BLaER1 treated with 17β-estradiol and CSF1 and Interleukin-3, amounts not matched to agents 10 nM and 100 nM (cell line): ENCODE results near the gene MMP1.
A peak's percentile ranks its signal among the peaks of the same experiment; 100 is the strongest.
"Not testable (repeated sequence)": the region's sequence is repeated elsewhere in the genome, so short reads cannot be mapped to it uniquely, and the experiment has no call there.

ENCODE experiments used
- H3K27ac ChIP-seq, 11 experiments: shearing (Covaris generic); formaldehyde crosslinking; 2 replicates each; pipeline ENCODE4 v1.8.1; 2022
- H3K27me3 ChIP-seq, 11 experiments: shearing (Covaris generic); formaldehyde crosslinking; 2 replicates each; pipeline ENCODE4 v1.8.1; 2022
- H3K36me3 ChIP-seq, 11 experiments: shearing (Covaris generic); formaldehyde crosslinking; 2 replicates each; pipeline ENCODE4 v1.8.1; 2022
- H3K4me1 ChIP-seq, 10 experiments: shearing (Covaris generic); formaldehyde crosslinking; 2 replicates each; pipeline ENCODE4 v1.8.1; 2022
- H3K4me2 ChIP-seq, 11 experiments: shearing (Covaris generic); formaldehyde crosslinking; 2 replicates each; pipeline ENCODE4 v1.8.1; 2022
- H3K4me3 ChIP-seq, 10 experiments: shearing (Covaris generic); formaldehyde crosslinking; 2 replicates each; pipeline ENCODE4 v1.8.1; 2022
- H3K9ac ChIP-seq, 11 experiments: shearing (Covaris generic); formaldehyde crosslinking; 2 replicates each; pipeline ENCODE4 v1.8.1; 2022
- H3K9me3 ChIP-seq, 11 experiments: shearing (Covaris generic); formaldehyde crosslinking; replicated peaks in 1 of 11; 2 replicates each; pipeline ENCODE4 v1.8.1; 2022
- H4K20me1 ChIP-seq, 11 experiments: shearing (Covaris generic); formaldehyde crosslinking; 2 replicates each; pipeline ENCODE4 v1.8.1; 2022
- Cebpa-rat ChIP-seq, 11 experiments: shearing (Covaris generic); IDR thresholded peaks; 2 replicates each; pipeline ENCODE4 v1.8.1; 2022

MMP1 gene

DNA sequence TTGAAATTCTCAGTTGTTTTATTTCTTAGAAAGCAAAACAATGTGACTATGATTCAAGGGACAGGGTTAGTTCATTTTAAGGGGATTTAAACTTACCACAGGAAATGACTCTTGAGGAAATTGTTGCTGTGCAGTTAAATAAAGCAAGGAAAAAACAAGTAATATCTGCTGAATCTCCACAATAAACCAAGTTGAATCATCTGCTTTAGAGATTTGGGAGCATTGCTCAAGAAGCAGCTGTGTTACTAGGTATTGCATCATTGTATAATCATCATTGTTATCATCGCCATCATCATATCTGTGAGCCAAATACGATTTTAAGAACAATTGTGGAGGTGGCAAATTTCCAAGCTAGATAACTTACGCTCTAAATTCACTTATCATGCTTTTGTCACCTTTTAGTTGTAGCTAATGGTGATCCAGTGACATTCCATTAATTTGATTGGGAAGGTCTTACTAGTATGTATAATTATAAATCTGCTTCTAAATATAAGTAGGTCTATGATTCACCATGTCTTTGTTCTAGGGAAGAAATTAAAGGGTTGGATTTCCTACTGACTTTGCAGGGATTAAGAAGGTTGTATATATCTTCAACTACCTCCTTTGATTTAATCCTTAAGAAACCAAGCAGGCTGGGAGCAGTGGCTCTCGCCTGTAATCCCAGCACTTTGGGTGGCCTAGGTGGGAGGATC is 37.5 kb downstream of the MMP1 start:
- H3K9me3 ChIP-seq = peaks cover 0 to 5% (median 0%) of the 10 kb centered on the region in 11 experiments; a peak in 1 of 22 replicates
- no peak overlapping the region for H3K4me3 ChIP-seq
- H3K4me1 ChIP-seq = peaks cover 9 to 91% (median 53%) of the 10 kb centered on the region in 10 experiments; a peak in 19 of 20 replicates
- H3K36me3 ChIP-seq = no peaks in the 10 kb centered on the region
- peak overlapping the region in 3 of 11 experiments; percentile 40 to 70 (median 58); a peak in 7 of 22 replicates for H3K9ac ChIP-seq
- H3K27ac ChIP-seq = peak overlapping the region in 10 of 11 experiments; percentile 10 to 94 (median 65); a peak in 18 of 22 replicates
- TF ChIP-seq Cebpa-rat (IDR thresholded peaks at IDR 0.05) = peak in 6 of 11 experiments; percentile 22 to 95 (median 82); a peak in 10 of 22 replicates
- H3K27me3 ChIP-seq = peaks cover 0 to 4% (median 0%) of the 10 kb centered on the region in 11 experiments; a peak in 1 of 22 replicates
- H4K20me1 ChIP-seq = peaks cover 0 to 3% (median 0%) of the 10 kb centered on the region in 11 experiments; a peak in 1 of 22 replicates
- peak overlapping the region in 7 of 11 experiments; percentile 31 to 82 (median 72); a peak in 12 of 22 replicates for H3K4me2 ChIP-seq

- Histone ChIP-seq H4K20me1 (peaks cover 0 to 3% (median 0%) of the 10 kb centered on the region in 11 experiments; a peak in 1 of 22 replicates), H3K9ac (peak overlapping the region in 5 of 11 experiments; percentile 40 to 79 (median 66); a peak in 8 of 22 replicates), H3K27ac (peak overlapping the region in 9 of 11 experiments; percentile 26 to 94 (median 64); a peak in 16 of 22 replicates), H3K4me1 (peaks cover 9 to 67% (median 51%) of the 10 kb centered on the region in 10 experiments; a peak in 19 of 20 replicates), H3K4me3 (no peak overlapping the region), H3K36me3 (no peaks in the 10 kb centered on the region), H3K4me2 (peak overlapping the region; percentile 17 to 82 (median 65); a peak in 20 of 22 replicates), H3K27me3 (peaks cover 0 to 16% (median 0%) of the 10 kb centered on the region in 11 experiments; a peak in 1 of 22 replicates), H3K9me3 (peaks cover 0 to 5% (median 0%) of the 10 kb centered on the region in 11 experiments; a peak in 1 of 22 replicates)
- peak in 8 of 11 experiments; percentile 16 to 84 (median 54); a peak in 11 of 22 replicates for TF ChIP-seq Cebpa-rat (IDR thresholded peaks at IDR 0.05)
Observed at GRCh38 chr11:102757823-102758549, 40.0 kb downstream of the MMP1 start.

DNA sequence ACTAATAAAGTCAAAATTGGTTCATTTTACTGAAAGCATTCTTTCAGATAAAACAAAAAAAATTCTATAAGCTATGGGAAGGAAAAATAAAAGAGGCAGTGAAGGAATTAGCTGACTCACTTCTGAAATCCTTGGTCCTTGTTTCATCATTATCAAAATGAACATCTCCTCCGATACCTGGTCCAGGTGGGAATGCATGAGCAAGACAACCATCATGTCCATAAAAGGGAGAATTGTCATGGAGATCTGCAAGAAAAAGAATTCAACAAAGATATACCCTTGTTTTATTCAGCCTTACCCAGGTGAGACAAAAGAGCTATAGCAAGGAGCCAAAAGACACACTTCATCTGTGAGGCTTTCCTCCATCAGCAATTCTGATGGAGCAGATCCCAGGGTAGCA is 44.7 kb downstream of the MMP1 start:
- no peaks in the 10 kb centered on the region for H3K36me3 ChIP-seq
- H3K9ac ChIP-seq = no peak overlapping the region
- no peak overlapping the region for H3K27ac ChIP-seq
- peaks cover 0 to 16% (median 0%) of the 10 kb centered on the region in 11 experiments; a peak in 1 of 22 replicates for H3K27me3 ChIP-seq
- peaks cover 8 to 30% (median 17%) of the 10 kb centered on the region in 10 experiments; a peak in 19 of 20 replicates for H3K4me1 ChIP-seq
- peaks cover 0 to 3% (median 0%) of the 10 kb centered on the region in 11 experiments; a peak in 1 of 22 replicates for H4K20me1 ChIP-seq
- no peak overlapping the region for H3K4me2 ChIP-seq
- TF ChIP-seq Cebpa-rat (IDR thresholded peaks at IDR 0.05) = no peak
- no peak overlapping the region for H3K4me3 ChIP-seq
- H3K9me3 ChIP-seq = peaks cover 0 to 6% (median 0%) of the 10 kb centered on the region in 11 experiments; a peak in 3 of 22 replicates

- H3K27me3 ChIP-seq = peaks cover 0 to 16% (median 0%) of the 10 kb centered on the region in 11 experiments; a peak in 1 of 22 replicates
- no peak overlapping the region for H3K4me3 ChIP-seq
- no peak overlapping the region for H3K27ac ChIP-seq
- TF ChIP-seq Cebpa-rat (IDR thresholded peaks at IDR 0.05) = no peak
- H3K9ac ChIP-seq = no peak overlapping the region
- no peak overlapping the region for H3K4me2 ChIP-seq
- H3K9me3 ChIP-seq = peaks cover 0 to 15% (median 0%) of the 10 kb centered on the region in 11 experiments; a peak in 5 of 22 replicates
- H3K36me3 ChIP-seq = no peaks in the 10 kb centered on the region
- peaks cover 0 to 14% (median under 1%) of the 10 kb centered on the region in 10 experiments; a peak in 9 of 20 replicates for H3K4me1 ChIP-seq
- H4K20me1 ChIP-seq = no peaks in the 10 kb centered on the region
Observed at GRCh38 chr11:102751673-102752072, 46.3 kb downstream of the MMP1 start.

GRCh38 chr11:102749101-102749722 is 48.7 kb downstream of the MMP1 start:
- Histone ChIP-seq H3K27ac (no peak overlapping the region), H3K4me2 (peak overlapping the region in 3 of 11 experiments; percentile 7 to 50 (median 30); a peak in 2 of 22 replicates), H3K4me1 (peaks cover 0 to 8% (median 0%) of the 10 kb centered on the region in 10 experiments; a peak in 3 of 20 replicates), H3K4me3 (no peak overlapping the region), H3K9ac (no peak overlapping the region), H3K9me3 (peaks cover 0 to 15% (median 0%) of the 10 kb centered on the region in 11 experiments; a peak in 5 of 22 replicates), H3K36me3 (no peaks in the 10 kb centered on the region), H4K20me1 (no peaks in the 10 kb centered on the region), H3K27me3 (0 out of 22 replicates have a peak, but pooled peaks cover 0 to 6% (median 0%) of the 10 kb centered on the region in 11 experiments)
- no peak; a peak in 1 of 22 replicates for TF ChIP-seq Cebpa-rat (IDR thresholded peaks at IDR 0.05)

GRCh38 chr11:102746746-102747578 is 51.0 kb downstream of the MMP1 start:
- not testable (repeated sequence) for H3K9ac ChIP-seq, H3K4me1 ChIP-seq, H3K36me3 ChIP-seq, H3K4me2 ChIP-seq, H4K20me1 ChIP-seq, H3K27me3 ChIP-seq, H3K4me3 ChIP-seq, H3K27ac ChIP-seq
- H3K9me3 ChIP-seq = peaks cover 0 to 15% (median 0%) of the 10 kb centered on the region in 11 experiments; a peak in 5 of 22 replicates
